PC-3 (cell line): Measurements from ENCODE around the gene OTOS. TPM values are rescaled to one million over a fixed set of nuclear protein-coding genes. Genes with fewer than 3 reads are reported as not detected.

Experiments used
- ATAC-seq: fragments of 200-7000 bp; cut with Tn5 transposase; 2 replicates; pipeline ENCODE4 v1.9.1; 2020; ENCODE audit warnings: mild to moderate bottlenecking, moderate library complexity
- BruUV-seq: library from RNA; stranded (reverse); fragments of 400-500 nt; replicated peaks from 2 replicates; lab custom pipeline; 2021; lab: Mats Ljungman, UMichigan
- CTCF ChIA-PET: fragments of 300-600 bp; sonication (Branson Sonifier 250); formaldehyde crosslinking; loops from one replicate; lab custom pipeline; 2022; ENCODE audit warnings: antibody characterized with exemption; lab: Charles Lee
- POLR2A ChIA-PET: fragments of 300-600 bp; sonication (Branson Sonifier 250); formaldehyde crosslinking; loops from one replicate; lab custom pipeline; 2022; ENCODE audit warnings: antibody characterized with exemption; ENCODE audit not compliant: unreplicated experiment; lab: Charles Lee
- DNase-seq: peaks from one replicate; pipeline ENCODE4 v3.0.0-alpha.2; 2015
- H2AFZ ChIP-seq: fragments of 300-600 bp; sonication (generic); 2 replicates; pipeline ENCODE4 v1.6.0; 2016; ENCODE audit warnings: antibody characterized with exemption, low read length
- H3F3A ChIP-seq: fragments of 300-600 bp; sonication (generic); one replicate; pipeline ENCODE4 v1.6.0; 2017; ENCODE audit warnings: antibody characterized with exemption, low read length, control low read depth, mild to moderate bottlenecking; ENCODE audit not compliant: unreplicated experiment
- H3K27ac ChIP-seq: fragments of 300-600 bp; sonication (generic); 2 replicates; pipeline ENCODE4 v1.5.1; 2016; ENCODE audit warnings: mild to moderate bottlenecking, low read length
- H3K27me3 ChIP-seq: fragments of 300-600 bp; sonication (generic); 2 replicates; pipeline ENCODE4 v1.6.1; 2016; ENCODE audit warnings: low read length, mixed read lengths
- H3K36me3 ChIP-seq: fragments of 300-600 bp; sonication (generic); 2 replicates; pipeline ENCODE4 v1.6.1; 2016; ENCODE audit warnings: low read depth, mixed run types, low read length, mixed read lengths
- H3K4me1 ChIP-seq: fragments of 300-600 bp; sonication (generic); 2 replicates; pipeline ENCODE4 v1.5.1; 2016; ENCODE audit warnings: low read length; ENCODE audit not compliant: insufficient read depth
- H3K4me2 ChIP-seq: fragments of 300-600 bp; sonication (generic); 2 replicates; pipeline ENCODE4 v1.6.0; 2016; ENCODE audit warnings: low read length
- H3K4me3 ChIP-seq: fragments of 300-600 bp; sonication (generic); 2 replicates; pipeline ENCODE4 v1.5.1; 2016; ENCODE audit warnings: mild to moderate bottlenecking, low read length, mixed read lengths
- H3K79me2 ChIP-seq: fragments of 300-600 bp; sonication (generic); 2 replicates; pipeline ENCODE4 v1.6.1; 2017; ENCODE audit warnings: low read length, mixed read lengths
- H3K9ac ChIP-seq: fragments of 300-600 bp; sonication (generic); 2 replicates; pipeline ENCODE4 v1.6.0; 2016; ENCODE audit warnings: mild to moderate bottlenecking, low read length
- H3K9me2 ChIP-seq: fragments of 300-600 bp; sonication (generic); replicated peaks from 2 replicates; pipeline ENCODE4 v1.6.1; 2016; ENCODE audit warnings: mixed run types, low read length, mixed read lengths
- H3K9me3 ChIP-seq: fragments of 300-600 bp; sonication (generic); 2 replicates; pipeline ENCODE4 v1.6.1; 2016; ENCODE audit warnings: low read length, mixed read lengths
- H4K20me1 ChIP-seq: fragments of 300-600 bp; sonication (generic); 2 replicates; pipeline ENCODE4 v1.6.1; 2016; ENCODE audit warnings: low read length, mixed read lengths
- CTCF ChIP-seq: fragments of 300-600 bp; sonication (generic); conservative IDR thresholded peaks from 2 replicates; pipeline ENCODE4 v1.5.1; 2017; ENCODE audit warnings: antibody characterized with exemption, low read depth, mild to moderate bottlenecking, low read length
- EZH2 ChIP-seq: fragments of 300-600 bp; sonication (generic); IDR thresholded peaks from one replicate; pipeline ENCODE4 v1.6.1; 2017; ENCODE audit warnings: antibody characterized with exemption, mild to moderate bottlenecking, low read length; ENCODE audit not compliant: unreplicated experiment
- EZH2phosphoT487 ChIP-seq: fragments of 300-600 bp; sonication (generic); IDR thresholded peaks from 2 replicates; pipeline ENCODE4 v1.6.1; 2018; ENCODE audit warnings: mild to moderate bottlenecking, antibody characterized with exemption, low read length, borderline replicate concordance
- intact Hi-C: fragments of 100-400 bp; cut with micrococcal nuclease; formaldehyde crosslinking; loops from 2 replicates; pipeline ENCODE4 v1.9.0; 2023
- total RNA-seq: library from RNA; depleted of rRNA; stranded (reverse); fragments of >200 nt; gene quantifications from 2 replicates; pipeline ENCODE4 v1.2.3, GENCODE V29; 2014

OTOS gene
- total RNA-seq, 1 experiment from 2014 or later = not detected

- Histone ChIP-seq H3K4me1 (no peaks in the 10 kb centered on the region), H3K36me3 (no peaks in the 10 kb centered on the region), H3F3A (no peaks in the 10 kb centered on the region), H3K27me3 (peaks cover 58% of the 10 kb centered on the region), H3K27ac (no peak overlapping the region), H3K4me3 (no peak overlapping the region), H2AFZ (no peak overlapping the region), H3K9me2 (no peaks in the 10 kb centered on the region), H3K79me2 (no peaks in the 10 kb centered on the region), H4K20me1 (no peaks in the 10 kb centered on the region), H3K4me2 (no peak overlapping the region), H3K9ac (no peak overlapping the region), H3K9me3 (no peaks in the 10 kb centered on the region)
- TF ChIP-seq EZH2 = no peak
- no peak for TF ChIP-seq CTCF
- no peak for TF ChIP-seq EZH2phosphoT487
- DNase-seq (no peak), ATAC-seq (no peak)
- ChIA-PET POLR2A (no interaction called here), CTCF (no interaction called here)
- intact Hi-C loops = no loop called here
- BruUV-seq = no TSS peak
Observed at GRCh38 chr2:240107477-240107796, 33.0 kb downstream of the OTOS start.

GRCh38 chr2:240106765-240107476 lies 33.5 kb downstream of the OTOS start:
- no peaks in the 10 kb centered on the region for H3K4me1 ChIP-seq
- CTCF ChIA-PET = no interaction called here
- ATAC-seq = no peak
- no peak overlapping the region for H2AFZ ChIP-seq
- no peaks in the 10 kb centered on the region for H3K36me3 ChIP-seq
- no peaks in the 10 kb centered on the region for H3K9me3 ChIP-seq
- no peak overlapping the region for H3K4me2 ChIP-seq
- no peaks in the 10 kb centered on the region for H3K79me2 ChIP-seq
- no peak overlapping the region for H3K27ac ChIP-seq
- H3F3A ChIP-seq = no peaks in the 10 kb centered on the region
- no peak overlapping the region for H3K4me3 ChIP-seq
- no peaks in the 10 kb centered on the region for H4K20me1 ChIP-seq
- DNase-seq = no peak
- BruUV-seq = no TSS peak
- H3K9ac ChIP-seq = no peak overlapping the region
- no peak for TF ChIP-seq EZH2phosphoT487
- no peak for TF ChIP-seq EZH2
- TF ChIP-seq CTCF = no peak
- peaks cover 58% of the 10 kb centered on the region for H3K27me3 ChIP-seq
- intact Hi-C loops = no loop called here
- POLR2A ChIA-PET = no interaction called here
- H3K9me2 ChIP-seq = no peaks in the 10 kb centered on the region

- DNase-seq = no peak
- POLR2A ChIA-PET = no interaction called here
- no peaks in the 10 kb centered on the region for H3K4me1 ChIP-seq
- H3K4me3 ChIP-seq = no peak overlapping the region
- no peak overlapping the region for H3K27ac ChIP-seq
- no peak for TF ChIP-seq EZH2phosphoT487
- TF ChIP-seq EZH2 = no peak
- no peak for TF ChIP-seq CTCF
- BruUV-seq = no TSS peak
- no peaks in the 10 kb centered on the region for H3F3A ChIP-seq
- no peaks in the 10 kb centered on the region for H3K9me3 ChIP-seq
- H3K27me3 ChIP-seq = peaks cover 53% of the 10 kb centered on the region
- H4K20me1 ChIP-seq = no peaks in the 10 kb centered on the region
- H3K9ac ChIP-seq = no peak overlapping the region
- CTCF ChIA-PET = no interaction called here
- no peak overlapping the region for H3K4me2 ChIP-seq
- H3K79me2 ChIP-seq = no peaks in the 10 kb centered on the region
- intact Hi-C loops = no loop called here
- no peaks in the 10 kb centered on the region for H3K36me3 ChIP-seq
- no peak for ATAC-seq
- no peaks in the 10 kb centered on the region for H3K9me2 ChIP-seq
- no peak overlapping the region for H2AFZ ChIP-seq
Observed at GRCh38 chr2:240105982-240106381, 34.5 kb downstream of the OTOS start.
